T-helper 1 cell treated with Interleukin-12 subunit alpha and Interleukin-12 subunit beta and Interleukin-4 antibody, amounts not matched to agents 30 μg/mL and 1 μg/mL, for 36 hours (primary cell): ENCODE results near the gene B4GALNT2.
"Not testable (repeated sequence)": the region's sequence is repeated elsewhere in the genome, so short reads cannot be mapped to it uniquely, and the experiment has no call there.

ENCODE experiments used
- H3K27ac Mint-ChIP-seq: one replicate; pipeline ENCODE4 v1.8.0; 2021; ENCODE audit warnings: mild to moderate bottlenecking, mixed read lengths
- H3K27me3 Mint-ChIP-seq: one replicate; pipeline ENCODE4 v1.8.0; 2021; ENCODE audit warnings: low read depth, mixed read lengths
- H3K36me3 Mint-ChIP-seq: one replicate; pipeline ENCODE4 v1.8.0; 2021; ENCODE audit warnings: low read depth, mixed read lengths
- H3K4me1 Mint-ChIP-seq: one replicate; pipeline ENCODE4 v1.8.0; 2021; ENCODE audit warnings: low read depth, mixed read lengths
- H3K4me3 Mint-ChIP-seq: one replicate; pipeline ENCODE4 v1.8.0; 2021; ENCODE audit warnings: mild to moderate bottlenecking, moderate library complexity, mixed read lengths
- H3K9me3 Mint-ChIP-seq: one replicate; pipeline ENCODE4 v1.8.0; 2021; ENCODE audit warnings: mixed read lengths

The B4GALNT2 gene

GRCh38 chr17:49132699-49133364, at the start of gene B4GALNT2:
B4GALNT2 (plus strand) TSS chr17:49132769; CDS start chr17:49132793, 24 bp downstream.
- no peak within 1 kb of the TSS for H3K27ac Mint-ChIP-seq
- no peaks in the 10 kb centered on the region for H3K4me1 Mint-ChIP-seq
- no peaks in the 10 kb centered on the region for H3K36me3 Mint-ChIP-seq
- peak within 1 kb of the TSS; percentile 53 for H3K4me3 Mint-ChIP-seq
- peaks cover 80% of the 10 kb centered on the region for H3K27me3 Mint-ChIP-seq
- no peaks in the 10 kb centered on the region for H3K9me3 Mint-ChIP-seq

GRCh38 chr17:49085046-49085445, 47.5 kb upstream of the B4GALNT2 start:
- H3K4me3 Mint-ChIP-seq, H3K27ac Mint-ChIP-seq, H3K4me1 Mint-ChIP-seq, H3K36me3 Mint-ChIP-seq, H3K9me3 Mint-ChIP-seq: not testable (repeated sequence)
- H3K27me3 Mint-ChIP-seq: peaks cover 19% of the 10 kb centered on the region

GRCh38 chr17:49085565-49086315, 46.8 kb upstream of the B4GALNT2 start:
- Mint-ChIP-seq H3K4me3 (no peak overlapping the region), H3K4me1 (no peaks in the 10 kb centered on the region), H3K9me3 (no peaks in the 10 kb centered on the region), H3K36me3 (no peaks in the 10 kb centered on the region), H3K27me3 (peaks cover 19% of the 10 kb centered on the region), H3K27ac (no peak overlapping the region)

- Mint-ChIP-seq H3K4me1 (no peaks in the 10 kb centered on the region), H3K27me3 (peaks cover 19% of the 10 kb centered on the region), H3K4me3 (no peak overlapping the region), H3K27ac (no peak overlapping the region), H3K36me3 (no peaks in the 10 kb centered on the region), H3K9me3 (no peaks in the 10 kb centered on the region)
These were observed 46.3 kb upstream of the B4GALNT2 start for GRCh38 chr17:49086316-49086605.

GRCh38 chr17:49086649-49087048, 45.9 kb upstream of the B4GALNT2 start:
- no peaks in the 10 kb centered on the region for H3K4me1 Mint-ChIP-seq
- H3K4me3 Mint-ChIP-seq: no peak overlapping the region
- H3K9me3 Mint-ChIP-seq: no peaks in the 10 kb centered on the region
- H3K36me3 Mint-ChIP-seq: no peaks in the 10 kb centered on the region
- no peak overlapping the region for H3K27ac Mint-ChIP-seq
- peaks cover 19% of the 10 kb centered on the region for H3K27me3 Mint-ChIP-seq

GRCh38 chr17:49089094-49089493, 43.5 kb upstream of the B4GALNT2 start:
- Mint-ChIP-seq H3K4me1 (no peaks in the 10 kb centered on the region), H3K27me3 (peaks cover 16% of the 10 kb centered on the region), H3K27ac (no peak overlapping the region), H3K36me3 (no peaks in the 10 kb centered on the region), H3K9me3 (no peaks in the 10 kb centered on the region), H3K4me3 (no peak overlapping the region)

GRCh38 chr17:49090878-49091594, 41.5 kb upstream of the B4GALNT2 start:
- H3K9me3 Mint-ChIP-seq: no peaks in the 10 kb centered on the region
- H3K4me1 Mint-ChIP-seq: no peaks in the 10 kb centered on the region
- no peak overlapping the region for H3K27ac Mint-ChIP-seq
- no peaks in the 10 kb centered on the region for H3K36me3 Mint-ChIP-seq
- H3K27me3 Mint-ChIP-seq: peaks cover 11% of the 10 kb centered on the region
- no peak overlapping the region for H3K4me3 Mint-ChIP-seq

- Mint-ChIP-seq H3K4me3 (no peak overlapping the region), H3K4me1 (no peaks in the 10 kb centered on the region), H3K27ac (no peak overlapping the region), H3K9me3 (no peaks in the 10 kb centered on the region), H3K36me3 (no peaks in the 10 kb centered on the region), H3K27me3 (peaks cover 5% of the 10 kb centered on the region)
These were observed 39.4 kb upstream of the B4GALNT2 start for GRCh38 chr17:49093131-49093530.

GRCh38 chr17:49100601-49101000, 32.0 kb upstream of the B4GALNT2 start:
- Mint-ChIP-seq H3K4me1 (no peaks in the 10 kb centered on the region), H3K9me3 (no peaks in the 10 kb centered on the region), H3K4me3 (no peak overlapping the region), H3K27me3 (peaks cover 4% of the 10 kb centered on the region), H3K27ac (no peak overlapping the region), H3K36me3 (no peaks in the 10 kb centered on the region)

- Mint-ChIP-seq H3K27ac (no peak overlapping the region), H3K27me3 (peaks cover 4% of the 10 kb centered on the region), H3K9me3 (no peaks in the 10 kb centered on the region), H3K36me3 (no peaks in the 10 kb centered on the region), H3K4me3 (no peak overlapping the region), H3K4me1 (no peaks in the 10 kb centered on the region)
These were observed 31.5 kb upstream of the B4GALNT2 start for GRCh38 chr17:49101054-49101534.

- H3K4me1 Mint-ChIP-seq, H3K4me3 Mint-ChIP-seq, H3K27me3 Mint-ChIP-seq: not testable (repeated sequence)
These were observed 29.2 kb upstream of the B4GALNT2 start for GRCh38 chr17:49103360-49103759.

GRCh38 chr17:49104511-49105074, 28.0 kb upstream of the B4GALNT2 start:
- Mint-ChIP-seq H3K36me3 (no peaks in the 10 kb centered on the region), H3K4me1 (no peaks in the 10 kb centered on the region), H3K27me3 (peaks cover 15% of the 10 kb centered on the region), H3K27ac (no peak overlapping the region), H3K9me3 (no peaks in the 10 kb centered on the region), H3K4me3 (no peak overlapping the region)

More at GRCh38 chr17:49103360-49103759, 29.2 kb upstream of the B4GALNT2 start:
- H3K36me3 Mint-ChIP-seq, H3K9me3 Mint-ChIP-seq, H3K27ac Mint-ChIP-seq: not testable (repeated sequence)

- no peaks in the 10 kb centered on the region for H3K36me3 Mint-ChIP-seq
- no peak overlapping the region for H3K27ac Mint-ChIP-seq
- peaks cover 15% of the 10 kb centered on the region for H3K27me3 Mint-ChIP-seq
- H3K4me3 Mint-ChIP-seq: no peak overlapping the region
- H3K9me3 Mint-ChIP-seq: no peaks in the 10 kb centered on the region
- no peaks in the 10 kb centered on the region for H3K4me1 Mint-ChIP-seq
These were observed 26.0 kb upstream of the B4GALNT2 start for GRCh38 chr17:49106321-49107210.

- Mint-ChIP-seq H3K36me3 (no peaks in the 10 kb centered on the region), H3K9me3 (no peaks in the 10 kb centered on the region), H3K27ac (no peak overlapping the region), H3K4me1 (no peaks in the 10 kb centered on the region), H3K4me3 (no peak overlapping the region), H3K27me3 (peaks cover 15% of the 10 kb centered on the region)
These were observed 25.4 kb upstream of the B4GALNT2 start for GRCh38 chr17:49107211-49107557.
